Activated naive CD8-positive, alpha-beta T cell (primary cell): ENCODE results near the gene IRAK1BP1.
"Not testable (repeated sequence)": the region's sequence is repeated elsewhere in the genome, so short reads cannot be mapped to it uniquely, and the experiment has no call there.

Experiments used
- H3K27ac Mint-ChIP-seq: one replicate; pipeline ENCODE4 v1.8.0; 2021; ENCODE audit warnings: mixed read lengths
- H3K27me3 Mint-ChIP-seq: one replicate; pipeline ENCODE4 v1.8.0; 2021; ENCODE audit warnings: mixed read lengths
- H3K36me3 Mint-ChIP-seq: one replicate; pipeline ENCODE4 v1.8.0; 2021; ENCODE audit warnings: mixed read lengths
- H3K4me1 Mint-ChIP-seq: one replicate; pipeline ENCODE4 v1.8.0; 2021; ENCODE audit warnings: low read depth, mixed read lengths
- H3K4me3 Mint-ChIP-seq: one replicate; pipeline ENCODE4 v1.8.0; 2021; ENCODE audit warnings: mild to moderate bottlenecking, mixed read lengths
- H3K9me3 Mint-ChIP-seq: one replicate; pipeline ENCODE4 v1.8.0; 2021; ENCODE audit warnings: low read depth, mixed read lengths

The IRAK1BP1 gene

GRCh38 chr6:78858339-78858938 is 8.9 kb upstream of the IRAK1BP1 start:
- H3K4me1 Mint-ChIP-seq, H3K27ac Mint-ChIP-seq, H3K27me3 Mint-ChIP-seq, H3K4me3 Mint-ChIP-seq, H3K36me3 Mint-ChIP-seq, H3K9me3 Mint-ChIP-seq: not testable (repeated sequence)

- peaks cover 5% of the 10 kb centered on the region for H3K4me1 Mint-ChIP-seq
- no peak overlapping the region for H3K27ac Mint-ChIP-seq
- no peaks in the 10 kb centered on the region for H3K27me3 Mint-ChIP-seq
- no peaks in the 10 kb centered on the region for H3K9me3 Mint-ChIP-seq
- no peak overlapping the region for H3K4me3 Mint-ChIP-seq
- peaks cover 5% of the 10 kb centered on the region for H3K36me3 Mint-ChIP-seq
These were observed 5.8 kb upstream of the IRAK1BP1 start for GRCh38 chr6:78861509-78861908.

GRCh38 chr6:78863576-78863975 is 3.8 kb upstream of the IRAK1BP1 start:
- Mint-ChIP-seq H3K9me3 (no peaks in the 10 kb centered on the region), H3K36me3 (peaks cover under 1% of the 10 kb centered on the region), H3K4me1 (peaks cover 22% of the 10 kb centered on the region), H3K27ac (no peak overlapping the region), H3K27me3 (no peaks in the 10 kb centered on the region), H3K4me3 (no peak overlapping the region)

- H3K27ac Mint-ChIP-seq = no peak overlapping the region
- H3K4me1 Mint-ChIP-seq = peaks cover 23% of the 10 kb centered on the region
- no peaks in the 10 kb centered on the region for H3K9me3 Mint-ChIP-seq
- no peaks in the 10 kb centered on the region for H3K27me3 Mint-ChIP-seq
- H3K4me3 Mint-ChIP-seq = no peak overlapping the region
- no peaks in the 10 kb centered on the region for H3K36me3 Mint-ChIP-seq
These were observed 2.4 kb upstream of the IRAK1BP1 start for GRCh38 chr6:78864957-78865356.

- Mint-ChIP-seq H3K4me1 (peaks cover 27% of the 10 kb centered on the region), H3K4me3 (peak overlapping the region; percentile 98), H3K9me3 (no peaks in the 10 kb centered on the region), H3K36me3 (peaks cover 10% of the 10 kb centered on the region), H3K27me3 (no peaks in the 10 kb centered on the region), H3K27ac (peak overlapping the region; percentile 96)
These were observed 356 bp upstream of the IRAK1BP1 start for GRCh38 chr6:78867020-78867369.

DNA sequence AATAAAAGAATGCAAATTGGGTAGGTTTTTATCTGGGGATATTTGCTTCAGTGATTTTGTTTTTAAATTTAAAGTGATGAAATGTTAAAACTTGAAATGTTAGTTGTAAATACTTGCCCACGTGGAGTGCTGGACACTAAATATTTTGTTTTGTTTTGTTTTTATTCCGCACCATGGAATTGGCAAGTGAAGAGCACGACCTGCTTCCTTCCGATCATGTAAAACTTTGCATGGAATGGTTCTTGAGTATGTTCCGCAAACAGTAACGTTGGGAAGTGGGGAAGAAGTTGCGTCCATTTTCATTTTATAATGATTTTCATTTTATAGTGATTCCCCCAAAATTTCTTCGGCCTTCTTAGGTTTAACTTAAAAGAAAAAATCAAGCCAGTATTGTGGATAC is 765 bp downstream of the IRAK1BP1 start:
- peaks cover 27% of the 10 kb centered on the region for H3K4me1 Mint-ChIP-seq
- H3K27ac Mint-ChIP-seq = peak overlapping the region; percentile 96
- peaks cover 10% of the 10 kb centered on the region for H3K36me3 Mint-ChIP-seq
- peak overlapping the region; percentile 98 for H3K4me3 Mint-ChIP-seq
- no peaks in the 10 kb centered on the region for H3K27me3 Mint-ChIP-seq
- H3K9me3 Mint-ChIP-seq = no peaks in the 10 kb centered on the region

DNA sequence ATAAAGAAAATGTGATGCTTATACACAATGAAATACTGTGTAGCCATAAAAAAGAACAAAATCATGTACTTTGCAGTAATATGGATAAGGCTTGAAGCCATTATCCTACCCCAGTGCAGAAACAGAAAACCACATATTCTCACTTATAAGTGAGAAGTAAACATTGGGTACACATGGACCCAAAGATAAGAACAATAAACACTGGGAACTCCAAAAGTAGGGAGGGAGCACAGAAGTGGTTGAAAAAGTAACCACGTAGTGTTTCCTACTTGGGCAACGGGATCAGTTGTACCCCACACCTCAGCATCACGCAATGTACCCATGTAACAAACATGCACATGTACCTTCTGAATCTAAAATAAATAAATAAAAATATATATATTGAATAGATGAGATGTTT is 8.2 kb downstream of the IRAK1BP1 start:
- Mint-ChIP-seq H3K36me3 (peaks cover 29% of the 10 kb centered on the region), H3K9me3 (no peaks in the 10 kb centered on the region), H3K27ac (no peak overlapping the region), H3K4me1 (no peaks in the 10 kb centered on the region), H3K4me3 (no peak overlapping the region), H3K27me3 (no peaks in the 10 kb centered on the region)

- Mint-ChIP-seq H3K36me3 (peaks cover 20% of the 10 kb centered on the region), H3K9me3 (no peaks in the 10 kb centered on the region), H3K27ac (no peak overlapping the region), H3K4me1 (no peaks in the 10 kb centered on the region), H3K4me3 (no peak overlapping the region), H3K27me3 (no peaks in the 10 kb centered on the region)
These were observed 16.3 kb downstream of the IRAK1BP1 start for GRCh38 chr6:78883651-78884050.

DNA sequence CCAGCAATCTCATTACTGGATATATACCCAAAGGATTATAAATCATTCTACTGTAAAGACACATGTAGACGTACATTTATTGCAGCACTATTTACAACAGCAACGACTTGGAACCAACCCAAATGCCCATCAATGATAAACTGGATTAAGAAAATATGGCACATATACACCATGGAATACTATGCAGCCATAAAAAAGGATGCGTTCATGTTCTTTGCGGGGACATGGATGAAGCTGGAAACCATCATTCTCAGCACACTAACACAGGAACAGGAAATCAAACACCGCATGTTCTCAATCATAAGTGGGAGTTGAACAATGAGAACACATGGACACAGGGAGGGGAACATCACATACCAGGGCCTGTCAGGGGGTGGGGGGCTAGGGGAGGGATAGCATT is 22.6 kb downstream of the IRAK1BP1 start:
- not testable (repeated sequence) for H3K27me3 Mint-ChIP-seq, H3K4me3 Mint-ChIP-seq, H3K4me1 Mint-ChIP-seq, H3K9me3 Mint-ChIP-seq, H3K27ac Mint-ChIP-seq
- peaks cover 28% of the 10 kb centered on the region for H3K36me3 Mint-ChIP-seq

GRCh38 chr6:78896227-78896626 is 28.9 kb downstream of the IRAK1BP1 start:
- no peaks in the 10 kb centered on the region for H3K27me3 Mint-ChIP-seq
- no peak overlapping the region for H3K4me3 Mint-ChIP-seq
- H3K4me1 Mint-ChIP-seq = no peaks in the 10 kb centered on the region
- H3K27ac Mint-ChIP-seq = no peak overlapping the region
- H3K36me3 Mint-ChIP-seq = peaks cover 13% of the 10 kb centered on the region
- no peaks in the 10 kb centered on the region for H3K9me3 Mint-ChIP-seq

GRCh38 chr6:78908621-78909020 is 41.3 kb downstream of the IRAK1BP1 start:
- peaks cover 23% of the 10 kb centered on the region for H3K27me3 Mint-ChIP-seq

GRCh38 chr6:78909391-78909790 is 42.0 kb downstream of the IRAK1BP1 start:
- Mint-ChIP-seq H3K27ac (no peak overlapping the region), H3K36me3 (peaks cover 19% of the 10 kb centered on the region), H3K4me3 (no peak overlapping the region), H3K4me1 (peaks cover 11% of the 10 kb centered on the region), H3K27me3 (peaks cover 24% of the 10 kb centered on the region), H3K9me3 (no peaks in the 10 kb centered on the region)

More at GRCh38 chr6:78908621-78909020, 41.3 kb downstream of the IRAK1BP1 start:
- Mint-ChIP-seq H3K4me1 (peaks cover 11% of the 10 kb centered on the region), H3K27ac (no peak overlapping the region), H3K36me3 (peaks cover 19% of the 10 kb centered on the region), H3K4me3 (no peak overlapping the region), H3K9me3 (no peaks in the 10 kb centered on the region)

DNA sequence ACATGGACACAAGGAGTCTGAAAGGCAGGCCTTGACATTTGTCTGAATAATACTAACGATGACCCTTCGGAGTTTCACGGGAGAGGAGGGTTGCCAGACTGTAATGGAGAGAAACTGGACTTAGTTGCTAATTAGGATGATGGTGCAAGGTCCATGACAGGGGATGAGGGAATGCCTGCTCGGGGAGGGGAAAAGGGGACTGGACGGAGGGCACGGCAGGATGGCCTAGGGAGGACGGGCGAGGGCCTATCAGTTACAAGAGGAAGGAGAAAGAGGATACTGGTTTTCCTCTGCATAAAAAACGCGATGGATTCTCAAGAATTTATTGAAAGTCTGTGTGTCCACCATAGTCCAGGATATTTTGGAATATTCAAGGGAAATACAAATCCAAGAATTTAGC is 42.7 kb downstream of the IRAK1BP1 start:
- Mint-ChIP-seq H3K9me3 (no peaks in the 10 kb centered on the region), H3K4me3 (peak overlapping the region; percentile 40), H3K27ac (no peak overlapping the region), H3K36me3 (peaks cover 19% of the 10 kb centered on the region), H3K4me1 (peaks cover 11% of the 10 kb centered on the region), H3K27me3 (peaks cover 24% of the 10 kb centered on the region)

GRCh38 chr6:78910591-78911171 is 43.3 kb downstream of the IRAK1BP1 start:
- peaks cover 11% of the 10 kb centered on the region for H3K4me1 Mint-ChIP-seq
- H3K9me3 Mint-ChIP-seq = peaks cover 2% of the 10 kb centered on the region
- H3K27ac Mint-ChIP-seq = no peak overlapping the region
- peaks cover 21% of the 10 kb centered on the region for H3K36me3 Mint-ChIP-seq
- H3K4me3 Mint-ChIP-seq = peak overlapping the region; percentile 40
- peaks cover 25% of the 10 kb centered on the region for H3K27me3 Mint-ChIP-seq

- H3K9me3 Mint-ChIP-seq = peaks cover 9% of the 10 kb centered on the region
- H3K27ac Mint-ChIP-seq = no peak overlapping the region
- H3K4me3 Mint-ChIP-seq = no peak overlapping the region
- peaks cover 11% of the 10 kb centered on the region for H3K4me1 Mint-ChIP-seq
- H3K27me3 Mint-ChIP-seq = peaks cover 26% of the 10 kb centered on the region
- peaks cover 23% of the 10 kb centered on the region for H3K36me3 Mint-ChIP-seq
These were observed 44.0 kb downstream of the IRAK1BP1 start for GRCh38 chr6:78911218-78911940.
